Dermis microvascular lymphatic vessel endothelial cell (primary cell): Measurements from ENCODE around the gene NAGPA. TPM values are rescaled to one million over a fixed set of nuclear protein-coding genes. Genes with fewer than 3 reads are reported as not detected.

Experiments
- total RNA-seq: library from RNA; depleted of rRNA; stranded (reverse); fragments of >200 nt; gene quantifications from 2 replicates; pipeline ENCODE4 v1.2.1, GENCODE V29; 2014

NAGPA gene
- total RNA-seq, 1 donor from 2014 or later = 12.1 TPM

Other genes starting within 250 kb of the NAGPA start
- not detected in 2 replicates for gene SEPTIN12, start 245.6 kb downstream of the NAGPA start, total RNA-seq
- not detected in 2 replicates for gene SMIM22, start 238.6 kb downstream of the NAGPA start, total RNA-seq
- gene ROGDI, start 231.3 kb downstream of the NAGPA start, total RNA-seq = 27.4 and 30.8 TPM in 2 replicates
- gene GLYR1, start 186.6 kb downstream of the NAGPA start, total RNA-seq = 45.7 and 57.4 TPM in 2 replicates
- gene UBN1, start 186.5 kb downstream of the NAGPA start, total RNA-seq = 14.6 and 27.1 TPM in 2 replicates
- 3.2 and 4.7 TPM in 2 replicates for gene PPL, start 96.8 kb downstream of the NAGPA start, total RNA-seq
- gene SEC14L5, start 75.6 kb downstream of the NAGPA start, total RNA-seq = under 0.01 and 0.13 TPM in 2 replicates
- gene C16orf89, start 32.0 kb upstream of the NAGPA start, total RNA-seq = not detected in 2 replicates
- gene ALG1, start 37.9 kb upstream of the NAGPA start, total RNA-seq = 24.8 and 30.1 TPM in 2 replicates
- 6.4 and 11.0 TPM in 2 replicates for gene EEF2KMT, start 63.9 kb upstream of the NAGPA start, total RNA-seq